ENCODE measurements around the gene SKIC8.

- TF ChIP-seq CTCF (IDR thresholded peaks at IDR 0.05; ENCODE audit: low read depth, low read length) (no peak), EZH2phosphoT487 (IDR thresholded peaks at IDR 0.05; ENCODE audit: low read depth) (no peak)
Measured at GRCh38 chr15:78321786-78322185, 22.4 kb upstream of the SKIC8 start.

Data from OCI-LY3 (cell line).